Activated naive CD4-positive, alpha-beta T cell treated with anti-CD3 and anti-CD28 coated beads, Interleukin-2, amount 50 U/mL, for 72 hours (primary cell): Measurements from ENCODE around the gene JUNB. TPM values are rescaled to one million over a fixed set of nuclear protein-coding genes. Genes with fewer than 3 reads are reported as not detected.

Experiments
- ATAC-seq, 2 donors: fragments of 150-1000 bp; cut with Tn5 transposase; 2 replicates each; pipeline ENCODE4 v1.10.0; 2021; ENCODE audit warnings: mild to moderate bottlenecking in 2 of 2, moderate library complexity in 2 of 2
- DNase-seq, 2 donors: peaks; one replicate each; pipeline ENCODE4 v3.0.0; 2021 to 2022; ENCODE audit warnings: low spot score in 2 of 2
- H3K27ac Mint-ChIP-seq, 2 donors: one replicate each; pipeline ENCODE4 v1.8.0; 2022; ENCODE audit warnings: mild to moderate bottlenecking in 2 of 2, mixed read lengths in 2 of 2
- H3K36me3 Mint-ChIP-seq, 2 donors: one replicate each; pipeline ENCODE4 v1.8.0; 2022; ENCODE audit warnings: mixed read lengths in 2 of 2
- H3K9me3 Mint-ChIP-seq, 2 donors: one replicate each; pipeline ENCODE4 v1.8.0; 2022; ENCODE audit warnings: mixed read lengths in 2 of 2
- total RNA-seq, 2 donors: library from RNA; stranded (reverse); gene quantifications; one replicate each; pipeline ENCODE4 v1.2.3, GENCODE V29; 2022

Gene JUNB
- total RNA-seq, 2 donors from 2014 or later, result 400 to 402 TPM

DNA sequence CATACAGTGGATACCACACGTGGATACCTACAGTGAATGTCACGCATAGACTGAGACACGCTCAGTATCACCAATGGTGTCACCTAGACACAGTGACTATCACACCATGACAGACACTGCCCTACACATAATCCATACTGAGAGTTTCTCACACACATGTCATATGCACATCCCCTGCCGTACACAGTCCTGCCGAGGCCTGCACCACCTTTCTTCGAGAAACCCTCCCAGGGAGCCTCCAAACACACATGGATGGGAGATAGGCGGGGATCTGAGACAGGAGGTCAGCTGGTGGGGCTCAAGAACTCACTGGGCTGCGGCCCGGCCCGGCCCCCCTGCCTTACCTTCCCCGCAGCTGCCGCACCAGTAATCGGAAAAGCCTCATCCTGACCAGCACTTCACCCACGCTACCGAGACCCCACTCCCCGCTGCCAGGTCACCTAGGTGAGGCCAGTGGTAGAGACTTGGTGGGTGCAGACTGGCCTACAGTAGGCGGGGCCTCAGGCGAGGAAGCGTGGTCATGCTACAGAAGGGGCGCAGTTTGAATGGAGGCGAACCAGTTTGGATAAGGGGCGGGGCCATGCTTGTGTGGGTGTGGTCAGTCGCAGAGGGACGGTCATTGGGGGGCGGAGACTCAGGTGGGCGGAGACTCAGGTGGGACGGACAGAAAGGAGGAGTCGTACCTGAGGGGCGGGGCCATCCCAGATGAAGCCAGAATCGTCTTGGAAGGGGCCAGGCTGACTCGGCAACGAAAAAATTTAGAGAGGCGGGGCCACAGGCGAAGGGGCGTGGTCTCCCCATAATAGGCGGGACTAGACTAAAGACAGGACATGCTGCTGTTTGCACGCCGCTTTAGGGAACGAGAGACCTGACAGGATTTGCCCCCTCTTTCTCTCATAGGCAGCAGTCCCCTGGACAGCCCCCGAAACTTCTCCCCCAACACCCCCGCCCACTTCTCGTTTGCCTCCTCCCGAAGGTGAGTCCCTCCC, 49.1 kb downstream of the JUNB start:
- Mint-ChIP-seq H3K27ac (no peak overlapping the region), H3K36me3 (peaks cover 0 to 11% of the 10 kb centered on the region in 2 donors), H3K9me3 (no peaks in the 10 kb centered on the region)
- peak in 1 of 2 donors; percentile 76 for DNase-seq
- ATAC-seq, result peak in 1 of 2 donors; percentile 36

DNA sequence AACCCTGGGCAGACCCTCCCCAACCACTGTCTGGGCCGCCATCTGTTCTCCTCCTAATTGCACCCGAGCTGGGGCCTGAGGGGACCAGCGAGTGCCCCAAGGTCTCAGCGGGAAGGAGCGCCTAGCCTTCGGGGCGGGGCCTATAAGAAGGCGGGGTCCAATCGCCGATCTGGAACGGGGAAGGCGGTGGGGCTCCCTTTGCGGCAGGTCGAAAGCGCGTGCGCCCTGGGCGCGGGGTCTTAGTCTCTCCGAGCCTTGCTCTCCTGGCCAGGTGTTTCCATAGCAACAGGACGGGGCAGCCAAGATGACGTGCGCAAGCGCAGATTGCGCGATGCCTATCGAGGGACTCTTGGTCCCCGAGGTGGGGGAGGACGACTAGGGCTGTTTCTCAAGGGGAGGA, 49.8 kb downstream of the JUNB start:
- ATAC-seq (no peak), DNase-seq (no peak)
- no peak overlapping the region for H3K27ac Mint-ChIP-seq
- H3K9me3 Mint-ChIP-seq, result no peaks in the 10 kb centered on the region
- H3K36me3 Mint-ChIP-seq, result peaks cover 0 to 11% of the 10 kb centered on the region in 2 donors

DNA sequence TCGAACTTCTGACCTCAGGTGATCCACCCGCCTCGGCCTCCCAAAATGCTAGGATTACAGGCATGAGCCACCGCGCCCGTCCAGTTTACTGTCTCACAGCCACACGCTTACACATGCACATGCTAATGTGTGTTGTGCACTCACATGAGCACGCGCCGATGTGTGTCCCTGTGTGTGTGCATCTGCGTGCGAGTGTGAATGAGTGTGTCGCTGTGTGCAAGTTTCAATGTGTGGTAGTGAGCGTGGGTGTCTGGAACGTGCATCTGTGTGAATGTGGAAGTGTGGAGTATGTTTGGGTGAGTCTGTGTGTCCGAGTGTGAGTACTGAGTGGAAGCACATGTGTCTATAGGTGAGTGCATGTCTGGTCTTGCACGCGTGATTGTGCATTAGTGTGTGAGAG, 51.2 kb downstream of the JUNB start:
- Mint-ChIP-seq H3K36me3 (peaks cover 0 to 11% of the 10 kb centered on the region in 2 donors), H3K27ac (no peak overlapping the region), H3K9me3 (no peaks in the 10 kb centered on the region)
- DNase-seq (no peak), ATAC-seq (no peak)

Other genes starting within 250 kb of the JUNB start
- 10 to 100 TPM in 1 of 2 donors, 1 to 10 TPM in 1; 4.6 to 12.9 TPM for gene ZNF564, start 240.0 kb upstream of the JUNB start, total RNA-seq
- gene ZNF490, start 180.7 kb upstream of the JUNB start, total RNA-seq, result 1 to 10 TPM; 5.2 to 8.4 TPM
- gene ZNF791, start 180.6 kb upstream of the JUNB start, total RNA-seq, result 10 to 100 TPM; 14.7 to 16.7 TPM
- 100 to 1,000 TPM; 136 to 174 TPM for gene MAN2B1, start 124.7 kb upstream of the JUNB start, total RNA-seq
- gene WDR83, start 124.7 kb upstream of the JUNB start, total RNA-seq, result 10 to 100 TPM; 14.9 to 21.8 TPM
- 100 to 1,000 TPM; 148 to 193 TPM for gene DHPS, start 109.6 kb upstream of the JUNB start, total RNA-seq
- not detected for gene GNG14, start 103.5 kb upstream of the JUNB start, total RNA-seq
- gene FBXW9, start 94.9 kb upstream of the JUNB start, total RNA-seq, result 1 to 10 TPM; 7.1 to 9.5 TPM
- 100 to 1,000 TPM in 1 of 2 donors, 10 to 100 TPM in 1; 89.6 to 100 TPM for gene TNPO2, start 67.6 kb upstream of the JUNB start, total RNA-seq
- gene TRIR, start 56.8 kb upstream of the JUNB start, total RNA-seq, result 100 to 1,000 TPM; 122 to 167 TPM
- 10 to 100 TPM; 46.4 to 56.9 TPM for gene GET3, start 54.0 kb upstream of the JUNB start, total RNA-seq
- gene BEST2, start 39.7 kb upstream of the JUNB start, total RNA-seq, result not detected
- gene HOOK2, start 15.9 kb upstream of the JUNB start, total RNA-seq, result 10 to 100 TPM; 37.9 to 41.5 TPM
- 100 to 1,000 TPM; 317 to 357 TPM for gene PRDX2, start 10.3 kb downstream of the JUNB start, total RNA-seq
- 10 to 100 TPM; 39.4 to 42.7 TPM for gene THSD8, start 10.6 kb downstream of the JUNB start, total RNA-seq
- gene RNASEH2A, start 15.1 kb downstream of the JUNB start, total RNA-seq, result 10 to 100 TPM; 37.0 to 41.4 TPM
- not detected for gene RTBDN, start 43.1 kb downstream of the JUNB start, total RNA-seq
- gene MAST1, start 47.0 kb downstream of the JUNB start, total RNA-seq, result 1 to 10 TPM in 1 of 2 donors, under 1 TPM in 1; 0.77 to 4.6 TPM
- gene DNASE2, start 90.0 kb downstream of the JUNB start, total RNA-seq, result 10 to 100 TPM; 26.0 to 31.6 TPM
- under 1 TPM; 0.46 to 0.54 TPM for gene KLF1, start 95.7 kb downstream of the JUNB start, total RNA-seq
- 10 to 100 TPM; 41.8 to 48.9 TPM for gene GCDH, start 99.7 kb downstream of the JUNB start, total RNA-seq
- 1 to 10 TPM; 2.2 to 4.8 TPM for gene SYCE2, start 127.8 kb downstream of the JUNB start, total RNA-seq
- gene FARSA, start 142.2 kb downstream of the JUNB start, total RNA-seq, result 100 to 1,000 TPM in 1 of 2 donors, 10 to 100 TPM in 1; 89.2 to 116 TPM
- 100 to 1,000 TPM; 505 to 624 TPM for gene CALR, start 147.1 kb downstream of the JUNB start, total RNA-seq
- 100 to 1,000 TPM; 146 to 207 TPM for gene RAD23A, start 154.4 kb downstream of the JUNB start, total RNA-seq
- 10 to 100 TPM in 1 of 2 donors, 1 to 10 TPM in 1; 7.7 to 26.7 TPM for gene GADD45GIP1, start 165.7 kb downstream of the JUNB start, total RNA-seq
- 1 to 10 TPM in 1 of 2 donors, under 1 TPM in 1; 0.31 to 1.3 TPM for gene DAND5, start 178.1 kb downstream of the JUNB start, total RNA-seq
- gene NFIX, start 204.0 kb downstream of the JUNB start, total RNA-seq, result 1 to 10 TPM; 1.8 to 5.4 TPM